B cell (primary cell): ENCODE measurements around the gene ERC2.

Experiments used
- CTCF ChIP-seq: fragments of 200-600 bp; IDR thresholded peaks from one replicate; pipeline ENCODE4 v1.8.0; 2022; ENCODE audit warnings: antibody characterized with exemption, mild to moderate bottlenecking
- EZH2 ChIP-seq: IDR thresholded peaks from 2 replicates; pipeline ENCODE4 v1.6.1; 2012; ENCODE audit warnings: borderline replicate concordance, low read depth, mild to moderate bottlenecking, moderate library complexity, low read length; ENCODE audit not compliant: insufficient read depth, poor library complexity, severe bottlenecking

DNA sequence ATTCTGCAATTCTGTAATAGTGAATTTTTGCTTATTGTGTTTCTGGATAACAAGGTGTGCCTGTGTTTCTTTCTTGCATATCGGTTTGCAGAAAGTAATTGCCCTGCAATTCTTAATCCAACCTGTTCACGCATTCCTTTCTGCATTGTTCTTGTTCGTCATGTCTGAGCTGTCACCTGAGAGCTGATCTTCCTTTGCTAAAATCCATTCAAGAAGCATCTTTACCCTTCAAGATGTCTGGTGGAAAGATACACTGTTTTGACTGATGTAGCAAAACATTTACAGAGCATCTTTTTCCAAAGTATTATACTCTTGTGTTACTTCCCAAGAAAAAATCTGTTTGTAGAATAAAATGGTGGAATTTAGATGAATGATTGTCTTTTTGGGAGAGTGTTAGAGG, 822.1 kb downstream of the ERC2 start:
- TF ChIP-seq CTCF (no peak), EZH2 (no peak)
